Calu3 (cell line): ENCODE results near the gene DIPK1A. TPM values are rescaled to one million over a fixed set of nuclear protein-coding genes. Genes with fewer than 3 reads are reported as not detected.

Experiments used
- BruUV-seq: library from RNA; stranded (reverse); fragments of 400-500 nt; replicated peaks from 2 replicates; lab custom pipeline; 2021; lab: Mats Ljungman, UMichigan
- CTCF ChIA-PET: fragments of 300-600 bp; sonication (Branson Sonifier 250); formaldehyde crosslinking; loops from one replicate; lab custom pipeline; 2022; ENCODE audit warnings: antibody characterized with exemption; lab: Charles Lee
- DNase-seq: peaks from one replicate; pipeline ENCODE4 v3.0.0; 2022
- H3K27ac Mint-ChIP-seq: one replicate; pipeline ENCODE4 v1.8.0; 2022; ENCODE audit warnings: mixed read lengths; ENCODE audit not compliant: unreplicated experiment
- H3K27me3 Mint-ChIP-seq: one replicate; pipeline ENCODE4 v1.8.0; 2022; ENCODE audit warnings: mixed read lengths; ENCODE audit not compliant: unreplicated experiment
- H3K36me3 Mint-ChIP-seq: one replicate; pipeline ENCODE4 v1.8.0; 2022; ENCODE audit warnings: mild to moderate bottlenecking, moderate library complexity, mixed read lengths; ENCODE audit not compliant: insufficient read depth, unreplicated experiment
- H3K4me1 Mint-ChIP-seq: one replicate; pipeline ENCODE4 v1.8.0; 2022; ENCODE audit warnings: mild to moderate bottlenecking, low read depth, mixed read lengths; ENCODE audit not compliant: unreplicated experiment
- H3K4me3 Mint-ChIP-seq: one replicate; pipeline ENCODE4 v1.8.0; 2022; ENCODE audit warnings: mild to moderate bottlenecking, low read depth, moderate library complexity, mixed read lengths; ENCODE audit not compliant: unreplicated experiment
- H3K9me3 Mint-ChIP-seq: one replicate; pipeline ENCODE4 v1.8.0; 2022; ENCODE audit warnings: low read depth, mixed read lengths; ENCODE audit not compliant: unreplicated experiment
- intact Hi-C: fragments of 100-400 bp; cut with micrococcal nuclease; formaldehyde crosslinking; loops from one replicate; pipeline ENCODE4 v1.10.0; 2022; ENCODE audit not compliant: unreplicated experiment
- total RNA-seq: library from RNA; stranded (reverse); gene quantifications from 2 replicates; pipeline ENCODE4 v1.2.3, GENCODE V29; 2022
- TF ChIP-seq, protein P1 (sequence below): fragments of 200-600 bp; IDR thresholded peaks from one replicate; pipeline ENCODE4 v1.8.0; 2022; ENCODE audit warnings: antibody characterized with exemption; ENCODE audit not compliant: unreplicated experiment

Gene DIPK1A
- total RNA-seq, 1 experiment from 2014 or later: 4.9 TPM

DNA sequence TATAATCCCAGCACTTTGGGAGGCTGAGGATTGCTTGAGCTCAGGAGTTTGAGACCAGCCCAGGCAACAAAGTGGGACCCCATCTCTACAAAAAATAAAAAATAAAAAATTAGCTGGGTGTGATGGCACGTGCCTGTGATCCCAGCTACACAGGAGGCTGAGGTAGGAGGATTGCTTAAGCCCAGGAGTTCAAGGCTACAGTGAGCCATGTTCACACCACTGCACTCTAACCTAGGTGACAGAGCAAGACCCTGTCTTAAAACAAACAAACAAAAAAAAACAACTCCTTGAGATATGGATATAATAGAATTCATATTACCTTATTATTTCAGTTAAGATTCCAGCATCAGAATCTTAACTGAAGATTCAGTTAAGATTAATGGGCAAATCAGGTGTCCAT is 77.1 kb downstream of the DIPK1A start:
- Mint-ChIP-seq H3K4me3 (no peak overlapping the region), H3K27ac (no peak overlapping the region), H3K36me3 (no peaks in the 10 kb centered on the region), H3K9me3 (peaks cover 4% of the 10 kb centered on the region), H3K27me3 (no peaks in the 10 kb centered on the region), H3K4me1 (peaks cover 10% of the 10 kb centered on the region)
- no peak for DNase-seq
- intact Hi-C loops: no loop called here
- no TSS peak for BruUV-seq
- CTCF ChIA-PET: no interaction called here
- TF ChIP-seq, protein P1, sequence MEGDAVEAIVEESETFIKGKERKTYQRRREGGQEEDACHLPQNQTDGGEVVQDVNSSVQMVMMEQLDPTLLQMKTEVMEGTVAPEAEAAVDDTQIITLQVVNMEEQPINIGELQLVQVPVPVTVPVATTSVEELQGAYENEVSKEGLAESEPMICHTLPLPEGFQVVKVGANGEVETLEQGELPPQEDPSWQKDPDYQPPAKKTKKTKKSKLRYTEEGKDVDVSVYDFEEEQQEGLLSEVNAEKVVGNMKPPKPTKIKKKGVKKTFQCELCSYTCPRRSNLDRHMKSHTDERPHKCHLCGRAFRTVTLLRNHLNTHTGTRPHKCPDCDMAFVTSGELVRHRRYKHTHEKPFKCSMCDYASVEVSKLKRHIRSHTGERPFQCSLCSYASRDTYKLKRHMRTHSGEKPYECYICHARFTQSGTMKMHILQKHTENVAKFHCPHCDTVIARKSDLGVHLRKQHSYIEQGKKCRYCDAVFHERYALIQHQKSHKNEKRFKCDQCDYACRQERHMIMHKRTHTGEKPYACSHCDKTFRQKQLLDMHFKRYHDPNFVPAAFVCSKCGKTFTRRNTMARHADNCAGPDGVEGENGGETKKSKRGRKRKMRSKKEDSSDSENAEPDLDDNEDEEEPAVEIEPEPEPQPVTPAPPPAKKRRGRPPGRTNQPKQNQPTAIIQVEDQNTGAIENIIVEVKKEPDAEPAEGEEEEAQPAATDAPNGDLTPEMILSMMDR: no peak

DNA sequence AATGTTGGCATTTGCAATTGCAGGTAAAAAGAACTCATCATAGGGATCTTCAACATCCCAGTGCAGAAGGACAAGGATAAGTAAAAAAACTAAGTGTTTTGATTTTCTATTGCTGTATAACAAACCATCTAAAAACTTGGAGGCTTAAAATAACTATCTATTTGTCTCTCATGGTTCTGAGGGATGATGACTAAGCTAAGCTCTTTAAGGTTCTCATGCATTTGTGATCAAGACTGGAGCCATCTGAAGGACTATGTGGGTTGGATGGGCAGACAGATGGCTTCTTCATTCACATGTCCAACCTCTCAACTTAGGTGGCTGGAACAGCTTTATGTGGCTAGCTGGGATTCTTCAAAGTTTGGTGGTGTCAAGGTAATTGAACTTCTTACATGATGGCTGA is 78.0 kb downstream of the DIPK1A start:
- no peak overlapping the region for H3K27ac Mint-ChIP-seq
- H3K4me3 Mint-ChIP-seq: no peak overlapping the region
- no TSS peak for BruUV-seq
- H3K9me3 Mint-ChIP-seq: no peaks in the 10 kb centered on the region
- no peaks in the 10 kb centered on the region for H3K27me3 Mint-ChIP-seq
- CTCF ChIA-PET: interaction anchor here (0.6 kb wide), 1 partner anchor 112 kb away, joined by 3 read pairs; no protein-coding TSS in a partner anchor
- TF ChIP-seq, protein P1: no peak
- no peaks in the 10 kb centered on the region for H3K36me3 Mint-ChIP-seq
- intact Hi-C loops: no loop called here
- no peak for DNase-seq
- peaks cover 10% of the 10 kb centered on the region for H3K4me1 Mint-ChIP-seq

DNA sequence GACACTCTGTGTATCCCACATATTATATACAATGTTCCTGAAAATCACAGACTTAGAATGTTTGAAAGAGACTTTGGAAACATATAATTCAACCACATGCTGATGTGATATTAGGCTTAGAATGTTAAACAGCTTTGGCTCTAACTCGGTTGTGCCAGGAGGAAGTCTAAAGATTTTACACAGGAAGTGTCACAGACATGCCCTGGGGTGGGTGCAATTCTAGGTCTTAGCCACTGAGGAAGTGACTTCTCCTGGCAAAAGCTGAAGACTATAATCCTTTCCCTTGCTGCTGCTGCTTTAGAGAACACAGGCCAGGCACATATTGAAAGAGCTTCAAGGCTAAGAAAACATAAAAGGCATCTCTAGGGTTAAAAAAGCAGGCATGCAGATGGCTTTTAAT is 78.4 kb downstream of the DIPK1A start:
- TF ChIP-seq, protein P1: no peak
- Mint-ChIP-seq H3K27me3 (no peaks in the 10 kb centered on the region), H3K36me3 (no peaks in the 10 kb centered on the region), H3K9me3 (no peaks in the 10 kb centered on the region), H3K4me1 (peaks cover 10% of the 10 kb centered on the region), H3K4me3 (no peak overlapping the region), H3K27ac (no peak overlapping the region)
- no peak for DNase-seq
- no TSS peak for BruUV-seq
- CTCF ChIA-PET: interaction anchor here (0.6 kb wide), 1 partner anchor 113 kb away, joined by 3 read pairs; no protein-coding TSS in a partner anchor
- intact Hi-C loops: no loop called here

DNA sequence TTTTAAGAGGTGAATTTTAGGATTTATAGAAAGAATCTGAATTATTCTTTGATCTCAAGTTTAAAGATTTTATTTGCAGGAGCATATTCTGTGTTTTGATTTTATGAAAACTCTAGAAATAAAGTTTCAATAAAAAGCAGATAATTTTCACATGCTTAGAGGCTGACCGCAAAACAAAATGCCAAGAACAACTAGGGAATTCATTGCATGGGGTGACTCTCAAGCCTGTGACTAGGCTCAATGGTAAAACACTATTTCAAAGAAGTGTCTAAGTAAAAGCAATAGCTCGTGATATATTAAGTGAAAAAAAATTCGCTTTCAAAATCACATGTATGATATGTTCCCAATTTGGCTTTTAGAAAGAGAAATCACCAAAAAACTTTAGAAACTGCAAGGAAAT is 79.9 kb downstream of the DIPK1A start:
- no TSS peak for BruUV-seq
- H3K36me3 Mint-ChIP-seq: no peaks in the 10 kb centered on the region
- intact Hi-C loops: no loop called here

More for the DNA sequence above, 79.9 kb downstream of the DIPK1A start:
- CTCF ChIA-PET: no interaction called here
- Mint-ChIP-seq H3K27me3 (no peaks in the 10 kb centered on the region), H3K4me3 (no peak overlapping the region), H3K27ac (no peak overlapping the region), H3K9me3 (no peaks in the 10 kb centered on the region), H3K4me1 (no peaks in the 10 kb centered on the region)
- no peak for DNase-seq
- TF ChIP-seq, protein P1: no peak
